22Rv1 (cell line): Measurements from ENCODE around the gene TMEM82.

Experiments used
- H3K27ac ChIP-seq: fragments of 450-650 bp; 2 replicates; pipeline ENCODE4 v1.5.1; 2017
- CTCF ChIP-seq: fragments of 450-650 bp; IDR thresholded peaks from 2 replicates; pipeline ENCODE4 v1.5.1; 2017; ENCODE audit warnings: mild to moderate bottlenecking
- ZFX ChIP-seq: fragments of 450-650 bp; IDR thresholded peaks from 2 replicates; pipeline ENCODE4 v1.6.1; 2017; ENCODE audit warnings: antibody characterized with exemption, borderline replicate concordance

The TMEM82 gene

GRCh38 chr1:15740924-15741850 is 1.1 kb upstream of the TMEM82 start:
- H3K27ac ChIP-seq = no peak overlapping the region

GRCh38 chr1:15744122-15744679 is 1.9 kb downstream of the TMEM82 start:
- TF ChIP-seq ZFX = no peak
- TF ChIP-seq CTCF = no peak
- H3K27ac ChIP-seq = no peak overlapping the region

More at GRCh38 chr1:15740924-15741850, 1.1 kb upstream of the TMEM82 start:
- TF ChIP-seq CTCF (peak; percentile 96), ZFX (no peak)

- no peak overlapping the region for H3K27ac ChIP-seq
- TF ChIP-seq CTCF = no peak
- no peak for TF ChIP-seq ZFX
Measured at GRCh38 chr1:15747378-15747777, 5.1 kb downstream of the TMEM82 start.

GRCh38 chr1:15748264-15748663 is 6.0 kb downstream of the TMEM82 start:
- TF ChIP-seq ZFX = no peak
- no peak overlapping the region for H3K27ac ChIP-seq

GRCh38 chr1:15748690-15749398 is 6.5 kb downstream of the TMEM82 start:
- TF ChIP-seq ZFX (no peak), CTCF (no peak)
- H3K27ac ChIP-seq = no peak overlapping the region

GRCh38 chr1:15749399-15750291 is 7.3 kb downstream of the TMEM82 start:
- no peak overlapping the region for H3K27ac ChIP-seq
- no peak for TF ChIP-seq CTCF
- no peak for TF ChIP-seq ZFX

- TF ChIP-seq ZFX = no peak
- H3K27ac ChIP-seq = no peak overlapping the region
Measured at GRCh38 chr1:15750924-15751323, 8.6 kb downstream of the TMEM82 start.
